ENCODE measurements around the gene ANK2.
"Not testable (repeated sequence)": the region's sequence is repeated elsewhere in the genome, so short reads cannot be mapped to it uniquely, and the experiment has no call there.

The ANK2 gene

GRCh38 chr4:113154281-113154680, 104.8 kb downstream of the ANK2 start:
- DNase-seq, result no peak

DNA sequence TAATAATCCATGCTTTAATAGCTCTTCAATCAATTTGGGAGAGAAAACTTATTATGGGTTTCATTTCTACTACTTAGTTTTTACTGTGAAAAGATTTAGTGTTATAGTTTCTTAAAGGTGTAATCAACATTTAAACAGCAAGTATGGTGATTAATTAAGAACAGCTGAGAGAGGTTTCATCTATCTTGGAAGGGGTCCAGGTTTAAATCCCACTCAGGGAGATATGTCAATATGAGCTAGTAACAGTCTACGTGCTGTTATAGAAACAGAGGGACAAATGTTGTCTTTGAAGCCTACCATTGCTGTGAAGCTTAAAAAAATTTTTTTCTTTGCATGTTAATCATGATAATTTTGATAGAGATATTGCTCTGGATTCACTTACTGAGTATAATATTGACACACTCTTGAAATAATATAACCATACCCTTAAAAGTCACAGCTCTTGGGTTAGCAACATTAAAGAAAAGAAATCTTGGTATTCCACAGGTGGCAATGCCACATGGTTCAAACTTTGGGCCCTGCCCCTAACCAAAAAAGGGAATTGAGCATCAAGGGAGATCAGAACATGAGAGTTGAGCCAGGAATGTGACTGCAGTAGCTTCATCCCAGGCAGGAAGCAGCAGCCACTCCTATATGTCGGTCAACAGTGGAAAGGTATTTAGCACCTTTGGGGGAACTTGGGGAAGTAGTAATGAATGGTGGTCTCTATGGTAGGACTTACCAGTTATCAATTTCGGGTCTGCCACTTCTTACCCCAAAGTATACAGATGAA, 107.8 kb downstream of the ANK2 start:
- DNase-seq, result no peak

GRCh38 chr4:113159942-113160545, 110.6 kb downstream of the ANK2 start:
- DNase-seq, result no peak

- no peak for DNase-seq
Observed at GRCh38 chr4:113160548-113160947, 111.1 kb downstream of the ANK2 start.

DNA sequence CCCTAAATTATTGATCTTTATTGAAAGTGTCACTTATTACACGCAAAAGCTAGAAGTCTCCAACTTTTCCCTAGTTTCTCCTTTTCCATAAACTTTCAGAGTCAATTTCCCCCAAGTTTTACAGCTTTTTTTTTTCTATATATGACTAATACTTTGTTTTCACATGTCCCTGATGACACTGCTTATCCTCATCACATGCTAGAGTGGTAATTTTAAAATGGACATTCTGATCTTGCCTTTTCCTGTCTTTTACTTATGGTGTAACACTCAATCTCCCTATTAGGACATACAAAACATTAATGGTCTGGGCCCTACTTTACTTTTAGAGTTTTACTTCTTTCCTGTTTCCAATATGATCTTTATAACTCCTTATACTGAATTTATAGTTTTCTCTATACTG, 112.6 kb downstream of the ANK2 start:
- DNase-seq, result no peak

- DNase-seq, result no peak
Observed at GRCh38 chr4:113169368-113169767, 119.9 kb downstream of the ANK2 start.

DNA sequence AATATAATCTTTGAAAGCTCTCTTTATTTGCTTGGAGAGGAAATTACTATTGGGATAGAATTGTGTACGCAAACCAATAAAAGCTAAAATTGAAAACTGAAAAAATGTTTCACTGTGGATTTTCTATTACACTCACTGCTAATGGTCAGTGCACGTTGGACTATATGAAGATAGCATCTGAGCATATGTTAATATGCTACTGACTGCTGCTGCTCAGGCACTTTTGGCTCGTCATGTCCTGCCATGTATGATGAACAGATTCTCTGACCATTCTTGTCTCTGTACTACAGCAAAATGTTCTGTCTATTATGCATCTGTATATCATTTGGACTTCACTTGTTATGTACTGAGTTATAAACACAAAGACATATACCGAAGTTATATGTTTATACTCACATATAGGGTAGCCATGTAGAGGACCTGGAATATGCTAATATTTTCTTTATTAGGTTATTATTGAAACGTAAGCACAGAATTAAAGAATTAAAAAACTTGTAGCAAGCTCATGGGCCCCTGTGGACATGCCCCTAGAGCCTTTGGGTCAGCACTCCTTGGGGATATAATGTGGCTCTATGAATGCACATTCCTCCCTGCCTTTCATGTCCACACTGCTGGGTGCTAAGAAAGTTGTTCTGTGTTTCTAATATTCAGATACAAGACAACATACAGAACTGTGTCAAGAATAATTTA, 120.8 kb downstream of the ANK2 start:
- no peak for DNase-seq

GRCh38 chr4:113170805-113171468, 121.5 kb downstream of the ANK2 start:
- no peak for DNase-seq

GRCh38 chr4:113173126-113173792, 123.8 kb downstream of the ANK2 start:
- DNase-seq, result no peak

DNA sequence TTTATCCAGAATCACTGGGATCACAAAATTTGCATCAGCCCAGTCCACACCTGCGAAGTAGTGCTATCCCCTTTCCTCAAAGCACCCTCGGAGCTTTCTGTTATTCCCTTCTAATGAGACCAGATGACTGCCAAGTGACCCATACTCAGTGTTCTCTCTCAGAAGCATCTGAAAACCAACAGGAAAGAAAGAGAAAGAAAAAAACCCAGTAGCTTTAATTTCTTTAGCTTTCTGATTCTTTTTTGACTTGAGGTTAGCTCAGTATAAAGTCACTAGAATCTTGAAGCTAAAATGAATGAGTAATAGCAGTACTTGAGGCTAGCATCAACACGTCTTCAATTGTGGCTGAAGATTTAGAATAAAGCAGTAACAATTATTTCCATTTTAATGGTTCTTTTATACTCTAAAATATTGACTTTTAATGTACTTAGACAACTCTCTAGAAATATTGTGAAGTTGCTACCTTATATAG, 124.4 kb downstream of the ANK2 start:
- no peak for DNase-seq

- no peak for DNase-seq
Observed at GRCh38 chr4:113179091-113179490, 129.6 kb downstream of the ANK2 start.

DNA sequence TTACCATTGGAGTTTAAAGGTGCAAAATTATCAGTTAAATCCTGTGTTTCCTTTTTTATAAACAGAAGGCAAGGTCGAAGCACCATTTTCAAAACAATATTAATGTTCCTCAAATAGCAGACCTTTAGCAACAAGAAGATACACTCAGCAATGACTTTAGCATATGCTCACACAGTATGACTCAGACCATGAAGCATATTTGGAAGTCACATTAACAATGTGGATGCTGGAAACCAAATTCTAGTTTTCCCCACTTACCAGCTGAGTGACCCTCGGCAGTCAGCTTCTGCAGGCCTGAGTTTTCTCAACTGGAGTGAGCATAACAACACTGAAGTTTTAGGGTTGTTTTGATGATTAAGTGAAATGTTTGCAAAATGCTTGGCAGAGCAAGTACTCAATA, 130.5 kb downstream of the ANK2 start:
- no peak for DNase-seq

GRCh38 chr4:113181289-113182007, 132.0 kb downstream of the ANK2 start:
- no peak for DNase-seq

DNA sequence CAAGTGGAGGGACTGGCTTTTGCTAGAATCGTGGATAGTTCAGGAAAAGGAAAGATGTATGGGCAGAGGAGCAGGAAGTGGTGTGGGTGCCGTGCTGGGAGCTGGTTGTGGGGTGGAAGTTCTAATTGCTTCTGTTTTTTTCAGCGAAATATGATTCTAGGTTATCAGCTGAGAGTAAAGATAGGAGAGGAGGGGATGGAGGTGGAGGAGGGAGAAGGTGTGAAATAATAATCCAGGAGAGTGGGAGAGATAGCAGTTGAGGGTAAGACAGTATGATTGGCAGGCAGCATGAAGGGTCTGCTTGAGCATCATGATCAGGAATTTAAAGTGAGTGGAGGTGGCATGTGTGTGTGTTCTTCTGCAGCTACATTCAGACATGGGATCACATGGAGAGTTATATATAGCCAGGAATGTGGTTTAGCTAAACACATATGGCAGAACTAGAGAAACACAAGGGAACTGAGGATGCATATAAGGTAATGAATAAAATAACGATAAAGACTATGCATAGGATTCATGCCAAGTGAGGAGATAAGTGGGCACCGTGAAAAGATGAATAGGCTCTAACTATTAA, 133.7 kb downstream of the ANK2 start:
- DNase-seq, result no peak

DNA sequence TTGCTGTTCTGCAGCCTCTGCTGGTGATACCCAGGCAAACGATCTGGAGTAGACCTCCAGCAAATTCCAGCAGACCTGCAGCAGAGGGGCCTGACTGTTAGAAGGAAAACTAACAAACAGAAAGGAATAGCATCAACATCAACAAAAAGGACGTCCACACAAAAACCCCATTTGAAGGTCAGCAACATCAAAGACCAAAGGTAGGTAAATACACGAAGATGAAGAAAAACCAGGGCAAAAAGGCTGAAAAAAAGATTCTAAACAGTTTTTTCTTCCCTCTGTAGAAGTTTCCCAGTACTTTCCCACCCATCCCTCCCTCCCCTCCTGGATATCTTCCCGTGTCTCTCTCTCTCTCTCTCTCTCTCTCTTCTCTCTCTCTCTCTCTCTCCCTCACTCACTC, 136.8 kb downstream of the ANK2 start:
- not testable (repeated sequence) for DNase-seq

DNA sequence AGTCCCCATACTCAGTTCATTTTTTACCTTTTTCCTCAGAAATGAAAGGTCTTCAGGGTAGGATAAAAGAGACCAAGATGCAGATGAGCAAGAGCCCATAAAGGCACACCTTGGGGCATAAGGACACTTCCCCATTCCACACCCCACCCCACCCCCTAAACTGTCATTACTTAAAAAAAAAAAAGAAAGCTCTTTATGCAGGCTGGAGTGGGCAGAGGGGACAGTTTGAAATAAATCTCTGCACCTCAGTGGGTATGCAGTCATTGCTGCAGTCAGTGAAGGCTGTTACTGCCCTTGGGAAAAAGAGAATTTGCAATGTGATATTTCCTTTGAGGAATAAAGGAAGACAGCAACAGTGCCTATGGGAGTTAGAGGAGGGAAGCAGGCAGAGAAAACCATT, 137.5 kb downstream of the ANK2 start:
- DNase-seq, result no peak

- DNase-seq, result no peak
Observed at GRCh38 chr4:113187358-113187757, 137.9 kb downstream of the ANK2 start.

DNA sequence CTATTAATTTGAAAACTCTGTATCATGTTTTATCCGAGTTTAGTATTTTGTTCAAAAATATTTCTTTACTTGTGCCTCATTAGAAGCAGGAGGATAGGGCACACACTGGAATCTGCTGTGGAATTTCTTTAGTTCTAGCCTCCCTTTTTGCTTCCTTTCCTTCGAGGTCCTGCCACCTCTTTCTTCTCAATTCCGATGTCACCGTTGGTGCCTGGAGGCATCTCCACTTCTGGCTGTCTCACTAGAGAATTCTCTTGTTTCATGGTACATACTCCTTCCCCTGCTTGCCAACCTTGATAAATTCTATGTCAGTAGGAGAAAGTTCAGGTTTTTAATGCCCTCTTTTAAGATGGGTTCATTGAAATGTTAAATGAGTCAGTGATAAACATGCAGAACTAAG, 140.1 kb downstream of the ANK2 start:
- DNase-seq, result no peak

GRCh38 chr4:113209153-113209552, 159.7 kb downstream of the ANK2 start:
- no peak for DNase-seq

DNA sequence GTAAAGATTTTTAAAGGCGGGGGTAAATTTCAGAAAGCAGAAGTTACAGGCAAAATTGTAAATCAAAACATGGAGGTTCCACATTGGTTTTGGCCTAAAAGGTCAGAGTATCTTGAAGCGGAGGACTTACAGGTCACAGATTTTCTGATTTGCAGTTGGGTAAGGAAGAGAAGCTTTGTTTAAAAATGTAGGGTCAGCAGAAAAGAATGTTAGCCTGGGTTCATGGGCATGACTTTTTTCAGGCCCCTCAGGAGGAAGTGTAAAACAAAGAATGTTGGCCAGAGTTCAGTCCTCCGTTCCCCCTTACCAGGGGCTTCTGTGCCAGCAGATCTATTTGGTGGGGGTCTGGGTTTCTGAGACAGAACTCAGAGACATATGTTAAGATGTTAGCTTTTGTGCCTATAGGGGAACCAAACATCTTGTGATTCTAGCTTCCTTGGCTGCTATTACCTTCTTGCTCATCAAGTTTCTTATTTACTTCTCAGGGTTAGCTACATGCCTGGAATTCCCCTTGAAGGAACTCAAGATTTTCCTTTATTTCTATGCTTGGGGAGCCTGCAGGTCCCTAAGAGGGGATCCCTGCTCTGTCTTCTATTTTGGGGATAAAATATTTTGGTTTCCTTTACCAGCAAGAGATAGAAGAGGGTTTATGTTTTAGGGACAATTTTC, 160.3 kb downstream of the ANK2 start:
- no peak for DNase-seq

DNA sequence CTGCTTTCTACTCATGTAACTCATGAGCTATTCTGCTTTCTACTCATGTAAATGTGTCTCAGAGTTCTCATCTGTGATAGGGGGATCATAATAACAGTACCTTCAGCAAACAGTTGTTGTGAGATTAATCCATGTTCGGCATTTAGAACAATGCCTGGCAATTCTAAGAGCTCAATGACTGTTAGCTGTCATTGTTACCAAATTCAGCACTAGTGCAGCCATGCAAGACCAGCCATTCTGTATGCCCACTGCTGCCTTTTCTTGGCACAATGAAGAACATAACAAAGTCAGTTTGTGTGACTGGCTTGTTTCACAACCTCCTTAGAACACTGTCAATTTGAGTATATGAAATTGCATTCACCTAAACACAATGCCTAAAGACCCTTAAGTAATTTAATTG, 163.2 kb downstream of the ANK2 start:
- no peak for DNase-seq
